SW 1271 (cell line): ENCODE data around the gene PRRT1.
A peak's percentile ranks its signal among the peaks of the same experiment; 100 is the strongest.

Experiments used
- DNase-seq, 2 experiments: peaks; one replicate each; lab custom pipeline; 2025; lab: John Stamatoyannopoulos, UW

PRRT1 gene

DNA sequence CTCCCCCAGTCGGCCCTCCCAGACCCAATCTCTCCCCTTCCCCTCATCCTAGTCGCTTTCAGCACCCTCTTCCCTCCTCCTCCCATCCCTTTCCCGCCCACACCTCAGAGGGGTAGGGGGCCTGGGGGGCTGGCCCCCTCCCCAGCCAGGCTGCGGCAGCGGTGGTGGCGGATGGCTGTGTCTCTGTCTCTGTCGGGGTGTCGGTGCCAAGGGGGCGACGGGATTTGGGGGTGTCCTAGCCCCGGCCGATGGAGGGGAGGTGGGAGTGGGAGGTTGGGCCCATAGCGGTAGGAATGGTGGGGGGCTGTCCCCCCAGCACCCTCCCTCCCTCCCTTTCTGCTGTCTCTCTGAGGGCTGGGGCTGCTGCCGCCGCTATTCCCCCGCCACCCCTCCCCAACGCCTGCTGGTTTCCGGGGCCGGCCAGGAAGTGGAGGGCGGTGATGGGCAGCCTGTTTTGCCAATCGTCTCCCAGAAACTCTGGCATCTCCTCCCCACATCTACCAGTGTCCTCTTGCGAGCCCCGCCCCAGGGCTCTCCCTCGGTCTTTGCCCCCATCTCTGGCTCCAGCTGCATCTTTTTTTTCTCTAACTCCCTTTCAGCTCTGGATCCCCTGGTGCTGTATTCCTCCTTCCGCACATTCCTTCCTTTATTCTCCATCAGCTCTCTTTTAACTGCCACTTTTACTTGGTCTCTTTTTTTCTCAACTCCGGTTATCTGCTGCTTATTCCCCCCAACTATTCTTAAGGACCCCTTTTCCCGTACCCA is 24.2 kb upstream of the PRRT1 start, which contains the start of gene AGPAT1:
Gene AGPAT1, minus strand, starts transcription at position 374 of the 765 bp plus-strand sequence. CDS start 4,588 bp downstream, outside the sequence.
- DNase-seq, result peak; percentile 85 to 96

DNA sequence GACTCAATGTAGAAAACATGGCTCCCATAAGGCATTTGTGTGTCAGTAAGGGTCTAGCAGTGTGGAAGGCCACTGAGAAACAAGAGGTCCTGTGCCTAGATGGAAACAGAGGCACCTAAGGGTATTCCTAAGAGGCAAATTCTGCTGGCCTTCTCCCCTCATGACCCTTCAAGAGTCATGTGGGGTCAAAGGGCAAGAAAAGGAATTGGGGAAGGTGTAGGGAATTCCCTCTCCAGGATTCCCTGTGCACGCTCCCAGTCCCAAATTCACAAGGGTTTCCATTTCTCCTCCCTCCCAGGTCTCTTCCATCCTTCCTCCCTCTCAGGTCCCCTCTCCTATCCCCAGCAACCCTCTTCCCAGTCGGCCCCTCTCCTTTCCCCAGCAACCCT is 23.6 kb upstream of the PRRT1 start:
- DNase-seq, result no peak

DNA sequence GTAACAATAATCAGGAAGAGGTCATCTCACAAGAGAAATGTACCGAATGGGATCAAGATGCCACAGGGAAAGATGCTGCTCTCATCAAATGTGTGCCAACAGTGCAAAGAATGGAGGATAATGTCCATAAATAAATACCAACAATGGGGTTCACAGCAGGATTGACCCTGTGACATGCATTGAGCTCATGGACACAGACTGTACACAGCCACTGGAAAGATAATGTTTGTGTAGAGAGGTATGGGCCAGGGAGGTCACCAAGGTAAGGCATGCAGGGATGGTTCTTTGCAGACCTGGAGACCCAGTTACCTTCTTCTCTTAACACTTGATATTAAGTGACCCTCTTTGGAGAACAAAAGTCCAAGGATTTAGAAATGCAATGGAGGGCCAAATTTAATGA is 22.7 kb upstream of the PRRT1 start:
- no peak for DNase-seq

DNA sequence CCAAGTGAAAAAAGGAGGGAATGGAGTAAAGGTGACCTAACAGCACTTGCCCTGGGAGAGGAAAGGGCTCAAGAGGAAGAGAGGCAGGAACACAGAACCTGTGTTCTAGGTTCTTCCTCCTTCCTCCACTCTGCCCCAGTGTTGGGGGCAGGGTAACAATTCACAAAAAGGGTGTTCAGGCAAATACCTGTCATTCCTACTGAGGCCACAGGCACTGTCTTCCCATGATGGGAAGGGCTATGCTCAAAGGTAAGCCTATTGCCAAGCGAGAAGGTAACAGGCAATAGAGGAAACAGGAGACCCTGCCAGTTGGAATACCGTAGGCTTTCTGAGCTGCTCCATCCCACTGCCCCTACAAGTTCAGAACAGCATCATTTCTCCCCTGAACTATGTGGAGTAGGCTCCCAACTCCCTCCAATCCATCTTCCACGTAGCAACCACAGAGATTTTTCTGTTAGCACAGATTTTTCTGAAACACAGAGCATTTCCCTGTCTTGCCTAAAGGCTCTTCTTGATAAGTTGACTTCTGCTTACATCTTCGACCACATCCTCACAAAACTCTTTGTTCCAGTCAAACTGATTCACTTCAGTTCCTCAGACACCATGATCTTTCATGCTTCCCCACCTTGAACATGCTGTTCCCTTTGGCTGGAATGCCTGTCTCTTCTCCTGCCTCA is 21.4 kb upstream of the PRRT1 start:
- no peak for DNase-seq

DNA sequence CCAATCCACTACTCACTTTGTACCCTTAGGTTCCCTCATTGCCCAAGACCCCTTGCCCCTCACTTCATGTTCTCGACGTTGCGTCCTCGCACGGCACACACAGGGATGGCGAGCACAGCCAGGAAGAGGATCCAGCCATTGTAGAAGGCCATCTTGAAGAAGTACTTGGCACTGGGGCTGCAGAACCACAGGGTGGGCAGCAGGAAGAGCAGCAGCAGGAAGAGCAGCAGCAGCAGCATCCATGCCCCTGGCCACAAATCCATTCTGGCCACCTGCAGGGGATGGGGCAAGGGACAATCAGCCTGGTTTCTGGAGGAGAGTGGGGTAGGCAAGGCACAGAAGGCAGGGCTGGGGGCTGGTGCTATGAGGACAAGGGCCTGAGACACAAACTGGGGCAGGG is 19.5 kb upstream of the PRRT1 start:
- no peak for DNase-seq

DNA sequence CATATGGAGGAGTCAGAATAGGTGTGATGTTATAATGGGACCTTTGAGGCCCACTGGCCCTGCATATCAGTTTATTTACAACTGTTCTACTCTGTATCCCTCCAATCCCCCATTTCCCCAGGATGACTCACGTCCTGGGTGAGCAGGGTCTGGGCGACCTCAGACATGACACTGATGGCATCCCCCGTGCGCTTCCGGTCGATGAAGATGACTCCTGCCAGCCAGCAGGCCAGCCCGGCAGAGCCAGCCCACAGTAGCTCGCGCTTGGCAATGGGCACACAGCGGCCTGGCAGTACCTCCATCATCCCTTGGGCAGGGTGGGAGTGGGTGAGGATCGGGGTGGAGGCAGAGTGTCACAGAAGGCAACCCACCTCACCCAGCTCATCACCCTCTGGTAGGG is 18.6 kb upstream of the PRRT1 start:
- no peak for DNase-seq

DNA sequence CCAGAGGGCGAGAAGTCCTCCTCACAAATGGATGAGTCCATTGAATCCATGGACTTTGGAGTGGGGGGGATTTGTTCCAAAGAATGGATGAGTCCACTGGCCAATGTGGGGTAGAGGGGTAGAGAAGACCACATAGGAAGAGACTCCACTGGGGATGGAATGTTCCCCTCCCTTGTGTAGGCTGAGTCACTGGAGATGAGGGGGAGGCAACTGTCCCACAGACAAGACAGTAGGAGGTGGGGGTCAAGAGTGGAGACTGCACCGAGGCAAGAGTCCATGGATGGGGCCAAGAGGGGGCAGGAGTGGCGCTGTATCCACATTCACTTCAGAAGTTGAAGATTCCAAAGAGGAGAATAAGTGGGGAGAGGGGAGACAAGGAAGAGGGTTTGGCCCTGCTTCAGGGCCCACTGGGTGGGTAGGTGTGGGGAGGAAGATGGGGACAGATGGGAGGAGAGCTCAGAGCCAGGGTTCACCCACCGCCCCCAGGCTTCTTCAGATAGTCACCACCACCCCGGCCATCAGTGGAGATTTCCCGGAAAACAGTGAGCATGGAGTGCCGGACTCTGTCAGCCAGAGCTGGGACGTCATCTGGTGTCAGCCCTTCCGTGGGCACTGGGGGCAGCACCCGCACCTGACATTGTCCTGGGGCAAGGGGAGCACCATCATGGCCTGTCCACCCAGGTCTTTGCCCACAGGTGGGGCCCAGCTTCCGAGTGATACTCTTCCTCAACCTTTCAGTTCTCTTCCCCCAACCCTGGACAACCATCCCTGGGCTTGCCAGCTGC is 17.3 kb upstream of the PRRT1 start:
- no peak for DNase-seq

DNA sequence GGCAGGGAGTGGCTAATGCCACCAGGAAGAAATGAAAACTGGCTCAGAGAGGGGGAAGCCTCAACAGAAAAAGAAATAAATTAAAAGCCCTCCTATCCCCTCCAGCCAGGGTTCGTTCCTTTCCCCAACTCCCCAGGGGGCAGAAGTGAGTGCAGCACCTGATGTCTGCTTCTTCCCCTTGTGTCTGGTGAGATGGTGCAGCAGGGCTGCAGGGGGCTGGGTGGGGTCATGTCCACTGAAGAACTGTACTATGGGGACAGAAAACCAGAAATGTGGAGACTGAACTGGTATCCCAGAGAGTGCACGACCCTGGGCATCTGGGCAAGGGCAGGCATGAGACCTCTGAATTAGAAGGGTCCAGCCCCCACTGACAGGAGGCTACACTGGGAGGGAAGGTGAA is 16.6 kb upstream of the PRRT1 start:
- no peak for DNase-seq

DNA sequence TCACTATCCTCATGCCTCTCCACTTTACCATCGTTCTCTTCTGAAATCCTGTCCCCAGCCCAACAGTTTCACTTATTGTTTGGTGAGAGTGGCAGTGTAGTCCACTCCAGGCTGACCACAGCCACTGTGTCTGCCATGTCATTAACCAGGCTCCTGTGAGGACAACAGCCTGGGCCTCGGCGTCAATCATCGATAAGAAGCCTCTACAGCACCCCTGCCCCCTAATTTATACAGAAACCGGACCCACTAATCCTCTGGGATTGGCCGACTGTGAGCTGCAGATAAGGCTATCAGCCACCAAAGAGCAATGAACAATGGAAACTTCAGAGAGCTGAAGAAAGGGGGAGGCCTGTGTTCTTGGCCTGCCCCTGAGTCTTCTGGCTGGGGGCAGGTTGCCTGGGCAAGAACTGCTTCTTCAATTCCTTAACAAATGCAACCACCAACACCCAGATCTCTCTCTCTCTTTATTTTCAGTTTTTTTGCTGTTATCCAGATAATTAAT is 16.1 kb upstream of the PRRT1 start:
- DNase-seq, result no peak

DNA sequence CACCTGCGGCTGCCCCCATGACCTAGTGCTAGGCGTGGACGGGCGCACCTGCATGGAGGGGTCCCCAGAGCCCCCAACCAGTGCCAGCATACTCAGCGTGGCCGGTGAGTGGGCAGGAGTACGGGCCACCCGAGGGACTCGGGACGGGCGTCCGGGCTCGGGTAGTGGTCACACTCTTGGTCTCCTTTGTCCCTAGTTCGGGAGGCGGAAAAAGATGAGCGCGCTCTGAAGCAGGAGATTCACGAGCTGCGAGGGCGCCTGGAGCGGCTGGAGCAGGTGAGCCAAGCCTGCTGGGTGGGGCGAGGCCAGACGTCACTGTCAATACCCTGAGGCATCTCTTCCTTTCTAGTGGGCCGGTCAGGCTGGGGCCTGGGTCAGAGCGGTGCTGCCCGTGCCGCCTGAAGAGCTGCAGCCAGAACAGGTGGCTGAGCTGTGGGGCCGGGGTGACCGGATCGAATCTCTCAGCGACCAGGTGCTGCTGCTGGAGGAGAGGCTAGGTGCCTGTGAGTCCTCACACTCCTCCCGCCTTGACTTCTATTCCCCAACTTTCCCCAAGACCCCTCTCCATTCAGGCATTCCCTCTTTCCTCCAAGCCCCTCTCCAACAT is 15.5 kb upstream of the PRRT1 start:
- no peak for DNase-seq

DNA sequence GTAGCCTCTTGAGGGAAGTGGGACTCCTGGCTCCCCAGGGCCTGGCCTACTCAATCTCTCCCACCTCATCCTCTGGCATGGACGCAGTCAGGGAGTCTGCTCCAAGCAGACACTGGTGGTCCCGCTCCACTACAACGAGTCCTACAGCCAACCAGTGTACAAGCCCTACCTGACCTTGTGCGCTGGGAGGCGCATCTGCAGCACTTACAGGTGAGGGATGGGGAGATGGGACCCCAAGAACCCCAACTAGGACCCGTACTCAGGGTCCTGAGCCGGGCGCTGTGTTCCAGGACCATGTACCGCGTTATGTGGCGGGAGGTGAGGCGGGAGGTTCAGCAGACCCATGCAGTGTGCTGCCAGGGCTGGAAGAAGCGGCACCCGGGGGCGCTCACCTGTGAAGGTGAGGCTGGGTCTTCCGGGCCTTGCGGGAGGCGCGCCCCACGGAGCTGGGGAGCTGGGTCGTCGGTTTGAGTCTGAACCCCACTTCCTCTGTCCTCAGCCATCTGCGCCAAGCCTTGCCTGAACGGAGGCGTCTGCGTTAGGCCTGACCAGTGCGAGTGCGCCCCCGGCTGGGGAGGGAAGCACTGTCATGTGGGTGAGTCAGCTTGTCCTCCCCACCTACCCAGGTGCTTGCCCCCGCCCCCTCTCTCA is 14.8 kb upstream of the PRRT1 start:
- DNase-seq, result no peak

DNA sequence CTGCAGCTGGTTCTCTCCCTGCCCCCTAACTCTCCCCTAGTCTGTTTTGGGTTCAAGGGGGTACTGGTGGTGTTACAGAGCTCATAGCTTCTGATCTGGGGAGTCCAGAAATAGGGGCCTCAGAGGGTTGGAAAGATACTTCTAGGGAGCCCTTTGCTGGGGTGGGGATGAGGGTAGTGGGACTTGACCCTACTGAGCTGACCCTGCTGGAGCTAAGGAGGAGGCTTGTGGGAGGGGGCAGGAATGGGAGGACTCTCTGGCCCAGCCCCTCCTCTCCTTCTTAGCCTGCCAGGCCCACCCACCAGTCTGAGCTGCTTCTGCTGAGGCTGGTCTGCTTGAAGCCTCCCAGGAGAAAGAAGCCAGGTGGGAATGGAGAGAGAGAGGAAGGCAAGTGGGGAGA is 12.6 kb upstream of the PRRT1 start, which contains the start of gene EGFL8:
Gene EGFL8, plus strand, starts transcription at position 301 of the 400 bp plus-strand sequence. CDS start 1,571 bp downstream, outside the sequence.
- DNase-seq, result no peak

DNA sequence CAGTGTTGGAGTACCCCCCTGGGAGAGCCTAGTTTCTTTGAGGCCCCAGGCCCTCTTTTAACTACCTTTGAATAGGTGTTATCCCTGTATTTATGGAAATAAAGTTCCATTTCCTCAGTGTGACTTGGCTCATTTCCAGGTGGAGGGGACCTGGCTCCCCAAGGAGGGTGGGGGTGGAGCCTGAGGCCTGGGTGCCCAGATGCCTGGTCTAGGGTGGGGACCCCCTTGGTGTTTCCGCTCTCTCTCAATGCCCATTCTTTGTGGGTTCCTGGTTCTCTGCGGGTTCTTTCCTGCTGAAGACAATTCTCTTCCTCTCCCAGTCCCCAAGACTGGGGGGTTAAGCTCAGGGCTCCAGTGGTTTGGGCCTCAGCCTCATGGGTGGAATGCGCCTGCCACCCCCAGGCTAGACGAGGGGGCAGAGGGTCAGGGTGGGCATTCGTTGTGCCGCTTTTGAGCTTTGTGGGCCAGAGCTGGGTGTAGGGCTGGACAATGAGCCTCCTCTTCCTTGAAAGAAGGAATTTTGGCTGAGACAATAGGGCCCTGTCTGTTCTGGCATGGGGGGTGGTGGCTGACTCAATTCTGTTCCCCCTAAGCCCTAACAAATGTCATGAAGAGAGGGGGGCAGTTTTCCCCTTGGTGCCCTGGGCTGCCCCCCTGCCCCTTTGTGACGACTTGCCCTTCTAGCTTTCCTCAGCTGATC is 12.0 kb upstream of the PRRT1 start:
- no peak for DNase-seq

DNA sequence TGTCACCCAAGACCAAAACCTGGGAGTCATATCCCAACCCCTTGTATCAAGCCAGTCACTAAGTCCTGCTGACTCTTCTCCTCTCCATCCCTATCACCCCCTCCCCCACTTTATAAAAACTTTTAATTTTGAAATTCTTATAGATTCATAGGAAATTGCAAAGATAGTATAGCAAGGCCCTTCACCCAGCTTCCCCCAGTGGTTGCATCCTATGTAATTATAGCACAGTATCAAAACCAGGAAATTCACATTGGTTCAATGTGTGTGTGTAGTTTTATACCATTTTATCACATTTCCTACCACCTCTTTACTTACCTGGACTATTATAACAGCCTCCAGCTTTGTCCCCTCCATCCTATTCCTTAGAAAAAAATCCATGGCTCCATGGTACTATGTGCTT is 6.3 kb upstream of the PRRT1 start:
- no peak for DNase-seq

DNA sequence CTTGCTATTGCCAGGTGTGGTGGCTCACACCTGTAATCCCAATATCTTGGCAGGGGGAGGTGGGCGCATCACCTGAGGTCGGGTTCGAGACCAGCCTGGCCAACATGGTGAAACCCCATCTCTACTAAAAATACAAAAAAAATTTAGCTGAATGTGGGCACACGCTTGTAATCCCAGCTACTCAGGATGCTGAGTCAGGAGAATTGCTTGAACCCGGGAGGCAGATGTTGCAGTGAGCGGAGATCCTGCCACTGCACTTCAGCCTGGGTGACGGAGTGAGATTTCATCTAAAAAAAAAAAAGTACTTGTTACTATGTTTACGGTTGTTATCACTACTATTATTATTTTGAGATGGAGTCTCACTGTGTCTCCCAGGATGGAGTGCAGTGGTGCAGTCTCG is 5.2 kb upstream of the PRRT1 start:
- no peak for DNase-seq

DNA sequence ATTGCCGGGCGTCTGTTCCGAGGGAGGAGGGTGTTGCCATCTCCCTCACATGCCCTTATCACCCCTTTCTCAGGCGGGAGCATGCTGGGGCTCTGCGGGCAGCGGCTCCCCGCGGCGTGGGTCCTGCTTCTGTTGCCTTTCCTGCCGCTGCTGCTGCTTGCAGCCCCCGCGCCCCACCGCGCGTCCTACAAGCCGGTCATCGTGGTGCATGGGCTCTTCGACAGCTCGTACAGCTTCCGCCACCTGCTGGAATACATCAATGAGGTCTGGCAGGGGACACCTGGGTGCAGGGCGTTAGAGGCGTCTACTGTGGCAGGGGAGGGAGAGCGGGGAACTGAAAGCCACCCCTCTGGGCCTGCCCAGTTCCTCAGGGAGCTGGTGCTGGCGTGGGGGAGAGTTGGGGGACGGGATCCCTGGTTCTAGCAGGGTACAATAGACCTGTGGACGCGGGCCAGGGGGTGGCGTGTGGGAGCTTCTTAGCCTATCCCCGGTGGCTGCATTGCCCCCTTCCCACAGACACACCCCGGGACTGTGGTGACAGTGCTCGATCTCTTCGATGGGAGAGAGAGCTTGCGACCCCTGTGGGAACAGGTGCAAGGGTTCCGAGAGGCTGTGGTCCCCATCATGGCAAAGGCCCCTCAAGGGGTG is 2.9 kb upstream of the PRRT1 start:
- DNase-seq, result peak; percentile 21 to 68

DNA sequence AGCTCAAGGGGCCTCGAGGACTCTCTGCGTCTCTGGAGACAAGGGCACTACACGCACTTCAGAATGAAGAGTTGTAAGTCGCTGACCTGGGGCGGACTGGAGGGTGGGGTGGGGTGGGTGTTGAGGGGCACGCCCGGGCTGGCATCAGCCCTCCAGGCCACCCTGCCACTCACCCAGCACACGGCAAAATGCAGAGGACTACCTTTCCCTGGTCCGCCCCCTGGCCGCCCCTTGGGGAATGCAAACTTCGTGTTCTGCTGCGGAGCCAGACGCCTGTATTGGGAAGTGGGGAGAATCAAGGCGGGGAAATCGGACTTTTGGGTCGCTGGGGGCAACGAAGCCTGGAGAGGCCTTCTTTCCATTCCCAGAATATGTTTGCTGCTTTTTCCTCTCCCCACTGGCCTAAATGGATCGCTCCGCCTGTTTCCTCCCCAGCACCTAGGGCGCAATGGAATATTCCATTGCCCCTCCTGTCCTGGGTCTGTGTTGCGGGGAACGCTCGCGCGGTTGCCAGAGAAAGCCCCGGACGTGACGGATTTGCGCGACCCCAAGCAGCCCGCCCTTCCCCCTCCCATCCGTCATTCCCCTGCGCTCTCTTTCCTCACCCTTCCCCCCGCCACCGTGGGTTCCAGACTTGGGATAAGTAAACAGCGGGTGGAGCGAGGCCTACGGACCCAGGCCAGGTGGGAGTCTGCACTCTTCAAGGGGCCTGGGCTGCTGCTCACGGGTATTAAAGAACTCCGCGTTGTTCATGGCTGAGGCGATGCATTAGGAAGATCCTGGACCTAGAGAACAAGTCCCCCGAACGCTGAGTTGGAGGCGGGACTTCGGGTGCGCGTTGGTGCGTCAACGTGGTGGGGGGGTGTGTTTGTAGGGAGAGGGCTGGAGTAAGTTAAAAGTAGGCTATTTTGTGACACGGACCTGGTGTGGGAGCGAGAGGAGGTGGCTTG is 2.1 kb upstream of the PRRT1 start, which contains the start of gene PPT2:
Gene PPT2, plus strand, starts transcription at position 578 of the 950 bp plus-strand sequence. CDS start 454 bp downstream, outside the sequence.
- peak; percentile 92 to 97 for DNase-seq

DNA sequence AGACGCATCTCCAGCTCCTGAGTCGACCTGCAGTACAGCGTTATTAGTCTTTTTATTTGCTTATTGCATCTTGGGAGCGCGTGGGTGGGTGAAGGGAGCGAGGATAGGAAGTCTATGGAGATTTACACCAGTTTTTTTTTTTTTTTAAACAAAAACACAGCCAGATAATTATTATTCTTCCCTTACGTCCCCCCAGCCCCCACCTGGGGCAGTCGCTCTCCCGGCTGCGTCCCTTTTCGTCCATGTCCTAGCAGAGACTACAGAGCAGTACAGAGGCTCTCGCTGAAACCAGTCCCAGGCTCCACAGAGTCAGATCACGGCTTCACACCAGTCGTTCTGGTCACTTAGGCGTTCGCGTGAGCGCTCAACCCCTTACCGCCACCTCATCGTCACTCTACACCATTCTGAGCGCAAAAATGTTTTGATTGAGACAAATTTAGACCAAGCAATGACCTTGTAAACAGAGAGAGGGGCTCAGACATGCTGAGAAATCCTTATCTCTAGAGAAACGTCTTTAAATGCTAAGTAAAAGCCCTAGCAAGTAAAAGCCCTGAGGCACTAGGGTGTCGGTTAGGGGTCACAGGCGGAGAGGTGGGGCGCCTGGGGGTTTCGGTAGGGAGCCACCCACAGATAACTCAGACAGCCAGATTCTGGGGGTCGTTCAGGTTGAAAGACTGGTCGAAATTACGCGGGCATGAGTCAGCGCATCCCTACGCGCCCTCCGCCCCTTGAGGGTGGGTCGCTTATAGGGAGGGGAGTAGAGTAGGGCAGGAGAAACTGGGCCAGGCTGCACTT is 1.2 kb upstream of the PRRT1 start:
- peak in 1 of 2 experiments; percentile 52 for DNase-seq
